Hematopoietic multipotent progenitor cell treated with erythropoietin and hydrocortisone succinate and interleukin-3 and kit ligand, for 15 days (in vitro differentiated cells): ENCODE data around the gene FAM200C.

Source experiments
- DNase-seq: peaks from one replicate; pipeline ENCODE4 v3.0.0-alpha.2; 2015; ENCODE audit warnings: low spot score

The FAM200C gene

DNA sequence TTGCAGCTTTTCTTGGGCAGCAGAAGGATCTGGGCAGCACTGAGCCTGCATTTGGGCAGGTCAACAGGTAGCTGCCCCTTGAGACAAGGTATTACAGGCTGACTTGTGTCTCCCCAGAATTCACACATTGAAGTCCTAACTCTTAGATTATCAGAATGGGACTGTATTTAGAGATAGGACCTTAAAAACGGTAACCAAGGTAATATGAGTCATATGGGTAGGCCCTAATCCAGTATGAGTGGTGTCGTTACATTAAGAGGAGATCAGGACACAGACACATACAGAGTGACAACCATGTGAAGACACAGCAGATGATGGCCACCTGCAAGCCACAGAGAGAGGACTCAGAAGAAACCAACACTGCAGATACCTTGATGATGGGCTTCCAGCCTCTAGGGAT is 32.6 kb downstream of the FAM200C start:
- DNase-seq: no peak

DNA sequence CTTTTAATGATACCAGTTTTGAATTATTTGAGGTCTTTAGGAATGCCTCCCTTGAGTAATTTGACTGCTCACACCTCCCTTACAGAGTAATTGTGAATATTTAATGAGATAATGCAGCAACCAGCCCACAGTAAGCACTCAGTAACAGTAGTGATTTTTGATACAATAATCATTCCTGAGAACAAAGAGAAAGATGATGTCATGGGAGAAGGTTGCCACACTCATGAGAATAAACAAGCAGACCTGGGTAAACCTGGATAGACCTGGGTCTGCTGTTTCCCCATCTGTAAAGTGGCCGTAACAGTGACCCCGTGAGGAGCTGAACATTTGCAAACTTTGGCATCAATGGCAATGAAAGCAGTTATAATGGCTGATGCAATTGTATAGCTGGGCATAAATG is 33.6 kb downstream of the FAM200C start:
- DNase-seq: no peak

DNA sequence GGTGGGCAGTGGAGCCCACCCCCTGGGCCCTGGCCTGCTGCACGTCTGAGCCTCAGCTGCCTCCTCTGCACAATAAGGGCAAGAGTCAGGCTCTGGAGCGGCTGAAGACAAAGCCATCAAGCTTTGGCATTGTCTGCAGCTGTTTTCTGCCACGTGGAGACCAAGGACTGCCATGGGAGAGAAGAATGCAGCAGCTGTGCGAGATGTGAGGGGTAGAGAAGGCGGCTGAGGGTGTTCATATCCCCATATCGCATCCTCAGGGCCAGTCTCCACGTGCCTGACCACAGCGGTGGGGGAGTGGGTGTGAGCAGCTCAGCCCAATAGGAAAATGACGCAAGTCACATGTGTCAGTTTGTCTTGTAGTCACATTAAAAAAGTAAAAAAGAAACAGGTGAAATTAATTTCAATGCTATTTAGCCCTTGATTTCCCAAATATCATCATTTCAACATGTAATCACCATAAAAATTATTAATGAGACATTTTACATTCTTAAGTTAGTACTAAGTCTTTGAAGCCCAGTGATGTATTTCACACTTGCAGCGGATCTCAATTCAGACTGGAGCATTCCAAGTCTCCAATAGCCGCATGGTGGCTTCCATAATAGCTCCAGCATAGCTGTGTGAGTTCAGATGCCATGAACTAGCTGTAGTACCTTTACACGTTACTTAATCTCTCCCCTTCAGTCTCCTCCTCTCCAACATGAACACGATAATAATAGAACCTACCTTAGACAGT is 36.0 kb downstream of the FAM200C start:
- DNase-seq: no peak

DNA sequence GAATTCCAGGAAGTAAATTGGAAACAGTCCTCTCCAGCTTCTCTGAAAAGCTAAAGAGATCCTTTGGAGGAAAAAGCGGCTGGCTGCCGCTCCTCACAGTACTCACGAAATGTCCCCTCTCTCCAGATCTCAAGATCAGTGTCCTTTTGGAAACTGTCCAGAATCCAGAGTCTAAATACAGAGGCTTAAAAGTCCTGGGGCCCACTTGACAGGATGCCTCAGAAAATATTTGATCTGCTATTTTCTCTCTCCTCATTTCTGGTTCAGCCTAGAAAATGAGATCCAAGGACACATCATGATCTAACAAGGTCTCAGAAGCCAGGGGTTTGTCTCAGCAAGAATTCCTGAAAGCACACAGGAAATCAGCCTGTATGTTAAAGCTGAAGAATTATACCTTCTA is 36.6 kb downstream of the FAM200C start:
- no peak for DNase-seq

DNA sequence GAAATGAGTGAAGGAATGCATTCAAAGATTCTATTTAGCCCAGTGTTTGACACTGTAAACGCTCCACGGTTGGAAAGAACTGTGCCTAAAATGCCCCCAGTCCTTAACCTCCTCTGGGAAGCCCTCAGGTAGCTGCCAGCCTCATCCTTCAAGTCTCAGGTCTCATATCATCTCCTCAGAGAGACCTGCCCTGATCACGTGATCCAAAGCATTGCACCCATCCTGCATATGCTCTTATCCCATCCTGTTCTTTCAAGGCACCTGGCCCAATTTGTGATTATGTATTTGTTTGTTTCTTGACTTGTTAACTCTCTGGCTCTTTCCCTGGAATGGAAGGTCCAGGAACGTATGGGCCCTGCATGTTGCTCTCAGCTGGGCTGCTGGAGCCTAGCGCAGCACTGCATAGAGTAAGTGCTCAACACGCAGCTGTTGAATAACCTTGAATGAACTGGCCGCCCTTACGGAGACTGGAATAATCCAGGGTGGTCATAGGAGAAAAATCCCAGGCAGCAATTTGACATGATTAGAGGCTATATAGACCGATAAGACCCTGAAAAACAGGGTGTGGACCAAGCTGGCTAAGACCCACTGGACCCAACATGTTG is 38.1 kb downstream of the FAM200C start:
- DNase-seq: no peak

DNA sequence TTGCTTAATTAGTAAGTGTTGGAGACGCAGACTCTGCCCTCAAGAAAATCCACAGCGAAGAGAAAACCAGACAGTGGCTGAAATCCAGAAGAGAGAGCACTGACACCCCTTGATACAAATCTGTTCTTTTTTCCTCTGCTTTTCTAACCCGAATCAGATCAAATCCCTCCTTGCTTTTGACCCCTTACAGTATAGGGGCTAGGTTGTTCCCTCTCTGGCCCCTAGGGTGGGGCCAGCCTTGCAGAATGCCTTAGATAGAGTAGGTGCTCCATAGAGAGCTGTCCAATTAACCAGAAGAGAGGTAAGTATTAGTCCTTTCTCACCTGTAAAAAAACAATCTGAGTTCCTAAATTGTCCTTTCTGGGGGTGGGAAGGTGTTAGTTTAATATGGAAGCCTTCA is 39.5 kb downstream of the FAM200C start:
- no peak for DNase-seq

DNA sequence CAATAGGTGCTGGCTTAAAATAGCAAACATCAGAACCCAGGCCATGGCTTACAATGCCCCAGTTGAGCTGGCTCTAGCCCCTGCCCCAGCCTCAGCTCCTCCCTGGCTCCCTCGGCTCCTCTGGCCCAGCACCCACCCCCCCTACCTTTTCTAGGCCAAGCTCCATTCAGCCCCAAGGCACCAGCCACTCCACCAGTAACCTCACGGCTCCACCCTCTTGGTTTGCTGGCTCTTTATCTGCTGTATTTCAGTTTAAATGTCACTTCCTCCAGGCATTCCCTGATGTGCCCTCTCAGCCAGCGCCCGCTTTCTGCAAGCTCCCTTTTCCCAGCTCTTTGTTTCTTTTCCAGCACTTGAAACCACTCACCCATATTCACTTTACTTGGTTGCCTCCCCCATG is 40.0 kb downstream of the FAM200C start:
- DNase-seq: no peak

DNA sequence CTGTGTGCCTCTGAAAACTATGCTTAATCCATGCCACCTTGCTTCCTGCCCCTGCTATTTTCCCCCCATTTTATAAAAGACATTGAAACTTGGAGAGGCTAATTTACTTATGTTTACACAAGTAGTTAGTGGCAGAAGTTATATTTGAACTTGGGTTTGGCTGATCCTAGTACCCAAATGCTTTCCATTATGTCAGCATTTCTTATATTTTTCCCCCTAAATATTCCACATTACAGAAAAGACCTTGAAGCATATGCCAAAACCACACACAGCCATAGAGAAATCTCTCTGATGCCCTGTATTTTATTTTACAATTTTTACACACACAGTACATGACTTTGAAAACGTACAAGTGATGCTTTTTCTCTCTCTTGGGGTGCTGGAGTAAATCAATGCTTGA is 40.6 kb downstream of the FAM200C start:
- DNase-seq: no peak

DNA sequence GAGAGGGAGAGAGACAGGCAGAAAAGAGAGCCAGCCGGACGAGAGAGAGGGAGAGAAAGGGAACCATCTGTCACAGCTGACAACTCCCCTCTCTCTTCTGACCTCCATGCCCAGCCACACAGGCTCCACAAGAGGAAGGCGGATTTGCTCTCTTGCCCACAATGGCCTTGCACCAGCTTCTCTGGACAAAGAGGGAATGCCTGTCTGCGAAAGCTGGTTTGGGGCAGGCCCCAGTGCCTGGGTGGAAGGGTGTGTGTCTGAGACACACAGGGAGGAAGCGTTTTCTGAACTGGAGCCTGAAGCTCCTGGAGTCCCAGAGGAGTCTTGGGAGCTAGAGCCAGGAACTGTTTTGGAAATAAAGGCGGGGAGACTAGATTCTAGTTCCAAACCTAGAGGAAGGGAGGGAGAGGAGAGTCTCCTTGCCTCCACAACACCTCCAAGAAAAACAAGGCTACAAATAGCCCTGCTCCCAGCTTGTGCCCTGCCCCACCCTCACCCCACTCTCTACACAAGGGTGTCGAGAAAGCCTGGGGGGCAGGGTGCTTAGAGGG is 41.9 kb downstream of the FAM200C start:
- DNase-seq: no peak

DNA sequence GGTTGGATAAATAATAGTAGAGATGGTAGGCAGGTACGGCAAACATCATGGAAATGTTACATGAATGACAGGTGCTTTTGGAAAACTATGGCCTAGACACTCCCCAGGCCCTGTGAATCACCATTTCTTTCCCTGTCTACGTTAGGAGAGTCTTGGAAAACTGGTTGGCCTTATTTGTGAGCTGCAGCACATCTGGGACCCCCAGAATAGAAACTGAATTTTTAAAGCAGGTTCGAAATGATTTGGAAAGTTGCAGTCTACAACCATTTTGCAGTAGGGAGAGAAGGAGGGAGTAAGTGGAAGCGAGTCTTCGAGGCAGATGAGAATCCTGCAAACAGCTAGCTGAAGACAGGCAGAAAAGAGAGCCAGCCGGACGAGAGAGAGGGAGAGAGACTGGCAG is 42.5 kb downstream of the FAM200C start:
- DNase-seq: no peak

DNA sequence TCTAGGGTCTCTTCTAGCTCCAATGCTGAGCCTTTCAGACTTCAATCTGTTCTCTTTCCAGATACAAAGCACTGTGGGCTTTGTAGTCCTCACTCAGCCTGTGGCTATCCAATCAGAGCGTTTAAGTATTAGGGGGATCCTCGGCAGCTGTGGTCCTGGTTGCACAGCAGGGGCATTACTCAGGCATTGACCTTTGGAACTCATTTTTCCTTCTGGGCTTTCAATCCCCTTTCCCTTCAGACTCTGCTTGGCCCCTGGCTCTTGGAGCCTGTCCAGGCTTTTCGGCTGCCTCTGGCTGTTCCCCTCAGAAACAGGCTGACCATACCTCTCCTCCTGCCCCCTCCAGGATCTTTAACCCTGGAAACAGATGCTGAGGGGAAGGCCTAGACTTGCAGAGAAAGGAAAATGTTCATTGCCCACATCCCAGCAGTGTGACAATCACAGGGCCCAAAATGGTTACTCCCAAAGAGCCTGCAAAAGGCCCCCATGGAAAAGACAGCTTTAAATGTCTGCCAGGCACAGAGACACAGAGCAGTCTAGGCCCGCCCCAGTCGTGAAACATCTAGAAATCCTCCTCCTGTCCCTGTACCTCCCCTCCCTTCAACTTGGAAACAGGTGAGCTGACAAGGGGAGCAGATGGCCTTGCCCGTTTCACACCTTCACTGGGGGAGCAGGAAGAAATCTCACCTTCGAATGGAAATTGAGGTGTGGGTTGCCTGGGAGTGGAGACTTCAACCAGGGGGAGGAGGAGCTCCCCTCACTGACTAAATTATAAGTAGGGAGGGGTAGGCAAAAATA is 43.1 kb downstream of the FAM200C start:
- no peak for DNase-seq

DNA sequence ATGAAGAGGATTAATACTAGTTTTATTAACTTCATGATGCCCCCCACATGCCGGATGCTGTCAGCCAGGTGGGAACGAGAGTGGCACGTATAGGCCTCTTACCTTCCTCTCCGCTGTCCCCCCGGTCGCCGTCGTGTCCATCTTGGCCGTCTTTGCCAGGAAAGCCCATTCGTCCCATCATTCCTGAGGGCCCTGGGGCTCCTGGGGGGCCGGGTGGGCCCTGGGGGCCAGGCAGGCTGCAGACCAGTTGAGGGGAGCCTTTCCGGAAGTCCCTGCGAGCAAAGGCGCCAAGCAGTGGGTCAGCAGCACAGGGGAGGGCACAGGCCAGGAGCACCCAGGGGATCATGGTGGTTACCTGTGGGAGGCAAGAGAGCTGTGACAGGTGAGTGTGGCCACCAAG is 45.2 kb downstream of the FAM200C start:
- no peak for DNase-seq

DNA sequence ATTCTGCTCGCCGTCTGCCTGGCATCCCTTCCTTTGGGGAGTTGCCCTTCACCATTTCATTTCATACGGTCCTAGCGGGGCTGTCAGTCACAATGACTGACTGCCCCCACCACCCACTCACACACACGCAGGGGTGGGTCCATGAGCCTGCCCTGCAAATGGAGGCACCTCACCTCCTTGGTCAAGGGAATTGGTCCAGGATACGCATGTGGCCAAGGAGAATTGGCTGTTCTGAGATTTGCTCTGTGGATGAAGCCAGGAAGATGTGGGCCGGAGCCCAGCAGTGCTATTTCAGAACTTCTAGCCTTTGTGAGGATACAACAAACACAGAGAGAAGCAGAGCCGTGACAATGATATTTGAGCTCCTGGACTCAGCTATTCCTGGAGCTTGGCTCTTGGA is 46.5 kb downstream of the FAM200C start:
- no peak for DNase-seq

DNA sequence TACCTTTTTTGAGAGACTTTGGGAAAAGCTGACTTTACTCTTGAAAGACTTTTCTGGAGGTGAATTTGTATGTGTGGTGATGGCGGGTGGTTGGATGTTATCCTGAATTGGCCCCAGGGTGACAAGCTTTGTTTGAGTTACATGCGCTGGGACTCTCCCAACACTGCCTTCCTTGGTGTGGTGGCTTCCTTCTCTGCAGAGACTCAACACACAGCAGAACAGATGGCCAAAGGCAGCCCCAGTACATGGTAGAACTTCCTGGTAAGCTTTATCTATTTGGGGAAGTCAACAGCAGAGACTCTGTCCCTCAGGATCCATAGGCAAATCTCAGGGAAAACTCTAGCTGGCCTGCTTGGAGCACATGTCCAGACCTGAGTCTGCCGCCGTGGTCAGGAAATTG is 47.5 kb downstream of the FAM200C start:
- no peak for DNase-seq

DNA sequence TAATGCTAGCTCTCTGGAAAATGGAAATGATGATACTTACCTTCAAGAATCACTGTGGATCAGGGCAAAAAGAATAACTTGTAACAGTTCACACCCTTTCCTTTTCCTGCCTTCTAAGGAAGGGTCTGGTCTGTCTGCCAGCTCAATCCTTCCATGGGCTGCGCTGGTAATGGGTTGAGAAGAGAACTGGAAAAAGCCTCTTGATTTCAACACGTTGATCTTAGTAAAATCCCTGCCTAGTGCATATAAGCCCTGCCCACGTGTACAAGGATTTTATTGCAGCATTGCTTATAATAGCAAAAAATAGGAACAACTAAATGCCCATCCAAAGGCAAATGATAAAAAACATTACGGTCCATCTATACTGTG is 49.9 kb downstream of the FAM200C start:
- DNase-seq: no peak

DNA sequence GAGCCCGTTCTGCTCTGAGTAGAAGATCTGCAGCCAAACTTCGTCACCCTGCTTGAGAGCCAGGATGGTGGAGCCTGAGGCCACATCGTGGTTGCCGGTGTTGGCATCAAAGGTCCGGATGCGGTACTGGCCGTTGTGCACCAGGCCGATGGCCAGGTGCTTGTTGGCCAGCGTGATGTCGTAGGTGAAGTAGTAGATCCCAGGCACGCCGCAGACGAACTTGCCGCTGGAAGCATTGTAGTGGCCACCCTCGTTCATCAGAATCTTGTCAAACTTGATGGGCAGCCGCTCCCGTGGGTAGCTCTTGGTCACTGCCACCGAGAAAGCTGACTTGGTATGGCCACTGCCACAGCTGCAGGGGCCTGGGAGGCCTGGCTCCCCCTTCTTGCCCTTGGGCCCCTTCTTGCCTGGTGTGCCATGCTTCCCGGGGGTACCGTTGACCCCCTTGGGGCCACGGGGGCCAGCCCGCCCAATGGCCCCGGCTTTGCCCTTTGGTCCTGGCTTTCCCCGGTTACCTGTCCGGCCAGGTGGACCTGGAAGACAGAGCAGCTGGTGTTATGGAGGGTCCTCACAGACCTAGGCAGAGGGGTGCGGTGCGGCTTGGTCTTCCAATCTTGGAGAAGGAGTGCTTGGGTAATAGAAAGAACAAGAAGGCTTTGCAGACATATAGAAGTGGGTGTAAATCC is 50.5 kb downstream of the FAM200C start:
- DNase-seq: no peak

DNA sequence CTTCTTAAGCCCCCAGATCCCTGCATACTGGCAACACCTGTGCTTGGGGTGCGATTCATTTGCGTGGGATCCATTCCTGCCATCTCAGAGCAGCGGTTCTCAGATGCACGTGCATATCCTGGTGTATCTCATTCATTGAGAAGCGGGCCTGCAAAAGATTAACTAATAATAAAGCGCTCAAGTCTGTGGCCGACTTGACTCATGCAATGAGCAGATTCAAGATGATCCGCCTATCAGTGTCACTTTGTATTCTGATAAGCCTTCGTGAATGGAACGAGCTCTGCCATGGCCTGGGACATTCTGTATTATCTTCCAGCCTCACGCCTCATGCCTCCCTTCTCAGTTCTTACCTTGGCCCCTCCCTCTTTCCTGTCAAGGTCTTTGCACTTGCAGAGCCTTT is 51.8 kb downstream of the FAM200C start:
- DNase-seq: peak; percentile 16

DNA sequence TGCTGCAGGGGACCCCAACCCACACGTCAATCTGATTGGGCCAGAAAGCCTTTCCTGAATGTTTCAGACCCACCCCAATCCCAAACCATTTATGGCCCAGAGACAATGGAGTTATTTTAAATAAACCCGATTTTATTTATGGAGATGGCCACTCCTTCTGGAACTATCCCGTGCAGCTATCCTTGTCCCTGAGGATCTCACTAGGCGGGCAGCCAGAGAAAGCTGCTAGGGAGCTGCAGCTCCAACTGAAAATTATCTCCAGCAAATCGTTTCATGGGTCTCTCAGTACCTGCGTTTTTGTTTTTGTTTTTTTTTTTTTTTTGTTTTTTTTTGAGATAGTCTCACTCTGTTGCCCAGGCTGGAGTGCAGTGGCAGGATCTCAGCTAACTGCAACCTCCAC is 52.4 kb downstream of the FAM200C start:
- DNase-seq: no peak
